Stomach (tissue), 9 donors: Measurements from ENCODE around the gene PAMR1. TPM values are rescaled to one million over a fixed set of nuclear protein-coding genes. Genes with fewer than 3 reads are reported as not detected.
"Not testable (repeated sequence)": the region's sequence is repeated elsewhere in the genome, so short reads cannot be mapped to it uniquely, and the experiment has no call there.

Experiments
- DNase-seq, 2 donors: peaks; one replicate each; pipeline versions ENCODE4 v3.0.0 to v3.0.0-alpha.2; 2013 to 2019
- H3K27ac ChIP-seq, 5 donors: fragments of 200-600 bp in 4 of 5; sonication (generic) in 4 of 5; one replicate each; pipeline ENCODE4 v1.5.1; 2013 to 2019; ENCODE audit warnings: mild to moderate bottlenecking in 1 of 5, moderate library complexity in 1 of 5
- H3K27me3 ChIP-seq, 3 donors: fragments of 200-600 bp; sonication (generic); one replicate each; pipeline ENCODE4 v1.5.1; 2017 to 2019; ENCODE audit warnings: mixed run types in 1 of 3
- H3K36me3 ChIP-seq, 4 donors: fragments of 200-600 bp; sonication (generic); 1 replicate in 3 of 4; 2 replicates in 1 of 4; pipeline ENCODE4 v1.5.1; 2016 to 2019
- H3K4me1 ChIP-seq, 4 donors: fragments of 200-600 bp; sonication (generic); one replicate each; pipeline ENCODE4 v1.5.1; 2016 to 2019
- H3K4me3 ChIP-seq, 4 donors: fragments of 200-600 bp; sonication (generic) in 3 of 4; one replicate each; pipeline ENCODE4 v1.5.1; 2016 to 2019; ENCODE audit warnings: mild to moderate bottlenecking in 1 of 4
- H3K9me3 ChIP-seq, 4 donors: fragments of 200-600 bp; sonication (generic); one replicate each; pipeline ENCODE4 v1.5.1; 2016 to 2019
- CTCF ChIP-seq, 7 experiments: fragments of 450-650 bp in 4 of 7; fragments of 200-600 bp in 3 of 7; sonication (generic) in 3 of 7; IDR thresholded peaks; one replicate each; pipeline ENCODE4 v1.5.1; 2016 to 2019; ENCODE audit warnings: antibody characterized with exemption in 7 of 7, control low read depth in 2 of 7, mild to moderate bottlenecking in 1 of 7
- EP300 ChIP-seq: sonication (generic); formaldehyde crosslinking; IDR thresholded peaks from one replicate; pipeline ENCODE4 v1.6.1; 2017; ENCODE audit warnings: antibody characterized with exemption
- POLR2A ChIP-seq, 4 donors: fragments of 450-650 bp; IDR thresholded peaks; one replicate each; pipeline ENCODE4 v1.6.1; 2016; ENCODE audit warnings: antibody characterized with exemption in 4 of 4, control low read depth in 2 of 4, mild to moderate bottlenecking in 1 of 4, moderate library complexity in 1 of 4
- POLR2AphosphoS5 ChIP-seq, 3 donors: sonication (generic); formaldehyde crosslinking; IDR thresholded peaks; one replicate each; pipeline ENCODE4 v1.6.1; 2016; ENCODE audit warnings: antibody characterized with exemption in 3 of 3
- WGBS, 5 donors: extraction: QIAGEN DNeasy Blood & Tissue Kit in 3 of 5; methylation state at CpG; one replicate each; pipeline versions ENCODE4 v1.1.5 to v1.1.7; 2013 to 2018; 5-methylcytosine and 5-hydroxymethylcytosine counted together
- intact Hi-C: fragments of 100-400 bp; cut with DNase I; formaldehyde crosslinking; loops from one replicate; pipeline ENCODE4 v1.15.1; 2023; ENCODE audit warnings: low total_unique reads
- polyA plus RNA-seq, 3 donors: library from polyadenylated mRNA; stranded (reverse); fragments of 200-250 nt; gene quantifications; one replicate each; pipeline ENCODE4 v1.2.3, GENCODE V29; 2013
- total RNA-seq, 5 donors: library from RNA; depleted of rRNA; stranded (reverse); fragments of >200 nt; gene quantifications; one replicate each; pipeline versions ENCODE4 v1.1.0 to v1.2.3, GENCODE V29; 2014 to 2016
- donor health status: healthy with polysubstance abuse.
- donor health status: Bipolar disorder and iron deficiency.
- donor health status: healthy.

PAMR1 gene
- total and polyA plus RNA-seq, 8 donors, result under 0.01 to 26.8 (median 0.58) TPM; not detected in 1

GRCh38 chr11:35549787-35550186 is 24.4 kb upstream of the PAMR1 start:
- H3K27me3 ChIP-seq, result no peaks in the 10 kb centered on the region
- no peak for DNase-seq
- intact Hi-C loops, result no loop called here
- H3K9me3 ChIP-seq, result no peaks in the 10 kb centered on the region
- TF ChIP-seq POLR2A (IDR thresholded peaks at IDR 0.05) (no peak), CTCF (IDR thresholded peaks at IDR 0.05) (no peak), POLR2AphosphoS5 (IDR thresholded peaks at IDR 0.05) (no peak), EP300 (no peak)
- H3K4me1 ChIP-seq, result peaks cover 0 to 5% (median 0%) of the 10 kb centered on the region in 4 donors
- WGBS, 5 donors, result 25 to 41% (median 38%) methylated on average over 3 of the region's 3 CpGs
- H3K27ac ChIP-seq, result no peak overlapping the region
- no peak overlapping the region for H3K4me3 ChIP-seq
- no peaks in the 10 kb centered on the region for H3K36me3 ChIP-seq

- H3K36me3 ChIP-seq, result no peaks in the 10 kb centered on the region
- intact Hi-C loops, result no loop called here
- H3K9me3 ChIP-seq, result no peaks in the 10 kb centered on the region
- no peaks in the 10 kb centered on the region for H3K27me3 ChIP-seq
- H3K4me1 ChIP-seq, result peaks cover 0 to 4% (median 0%) of the 10 kb centered on the region in 4 donors
- no peak for DNase-seq
- 34 to 53% (median 37%) methylated on average over 4 of the region's 4 CpGs for WGBS, 5 donors
- H3K4me3 ChIP-seq, result no peak overlapping the region
- TF ChIP-seq CTCF (IDR thresholded peaks at IDR 0.05) (no peak), POLR2AphosphoS5 (IDR thresholded peaks at IDR 0.05) (no peak), EP300 (no peak), POLR2A (IDR thresholded peaks at IDR 0.05) (no peak)
- no peak overlapping the region for H3K27ac ChIP-seq
Measured at GRCh38 chr11:35548925-35549561, 23.6 kb upstream of the PAMR1 start.

GRCh38 chr11:35547995-35548394 is 22.6 kb upstream of the PAMR1 start:
- H3K4me3 ChIP-seq, H3K9me3 ChIP-seq, H3K27me3 ChIP-seq, intact Hi-C loops, H3K27ac ChIP-seq, DNase-seq, H3K36me3 ChIP-seq, H3K4me1 ChIP-seq: not testable (repeated sequence)
- 84 to 96% (median 91%) methylated on average over 4 of the region's 4 CpGs for WGBS, 5 donors

GRCh38 chr11:35546317-35546716 is 20.9 kb upstream of the PAMR1 start:
- no peak overlapping the region for H3K27ac ChIP-seq
- H3K4me3 ChIP-seq, result no peak overlapping the region
- H3K27me3 ChIP-seq, result no peaks in the 10 kb centered on the region
- no peaks in the 10 kb centered on the region for H3K36me3 ChIP-seq
- DNase-seq, result no peak
- H3K4me1 ChIP-seq, result peaks cover 0 to 4% (median 0%) of the 10 kb centered on the region in 4 donors
- no peak for TF ChIP-seq EP300
- no peak for TF ChIP-seq POLR2AphosphoS5 (IDR thresholded peaks at IDR 0.05)
- TF ChIP-seq POLR2A (IDR thresholded peaks at IDR 0.05), result no peak
- TF ChIP-seq CTCF (IDR thresholded peaks at IDR 0.05), result no peak
- no peaks in the 10 kb centered on the region for H3K9me3 ChIP-seq
- intact Hi-C loops, result no loop called here
- WGBS, 5 donors, result 72 to 77% (median 76%) methylated on average over 3 of the region's 3 CpGs

- H3K36me3 ChIP-seq, result no peaks in the 10 kb centered on the region
- peaks cover 0 to 12% (median 0%) of the 10 kb centered on the region in 4 donors for H3K4me1 ChIP-seq
- H3K9me3 ChIP-seq, result no peaks in the 10 kb centered on the region
- H3K4me3 ChIP-seq, result no peak overlapping the region
- no peaks in the 10 kb centered on the region for H3K27me3 ChIP-seq
- TF ChIP-seq POLR2AphosphoS5 (IDR thresholded peaks at IDR 0.05) (no peak), POLR2A (IDR thresholded peaks at IDR 0.05) (no peak), EP300 (no peak), CTCF (IDR thresholded peaks at IDR 0.05) (no peak)
- DNase-seq, result no peak
- 86 to 89% (median 88%) methylated on average over 9 of the region's 9 CpGs for WGBS, 5 donors
- intact Hi-C loops, result no loop called here
- no peak overlapping the region for H3K27ac ChIP-seq
Measured at GRCh38 chr11:35545391-35546003, 20.1 kb upstream of the PAMR1 start.
